ENCODE measurements around the gene HSD3B7.
"Not testable (repeated sequence)": the region's sequence is repeated elsewhere in the genome, so short reads cannot be mapped to it uniquely, and the experiment has no call there.

Gene HSD3B7

DNA sequence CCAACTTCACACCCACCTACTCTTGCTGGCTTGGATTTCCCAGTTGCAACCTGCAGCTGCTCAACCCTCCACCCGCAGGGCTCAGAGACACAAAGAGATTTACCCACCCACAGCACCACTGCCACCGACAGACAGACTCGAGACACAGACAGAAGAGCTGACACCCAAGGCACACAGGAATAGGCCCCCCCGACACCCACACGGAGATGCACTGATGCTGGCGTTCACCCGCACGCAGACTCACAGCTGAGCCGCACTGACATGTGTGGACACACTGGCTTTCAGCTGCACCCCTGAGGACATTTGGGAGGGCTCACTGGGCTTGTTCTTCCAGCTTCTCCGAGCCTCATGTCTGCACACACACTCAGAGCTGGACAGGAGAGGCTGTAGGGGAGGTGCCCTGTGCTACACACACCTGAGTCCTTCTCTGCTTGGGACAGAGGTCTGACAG lies 17.3 kb downstream of the HSD3B7 start:
- DNase-seq (ENCODE audit: low spot score): no peak

DNA sequence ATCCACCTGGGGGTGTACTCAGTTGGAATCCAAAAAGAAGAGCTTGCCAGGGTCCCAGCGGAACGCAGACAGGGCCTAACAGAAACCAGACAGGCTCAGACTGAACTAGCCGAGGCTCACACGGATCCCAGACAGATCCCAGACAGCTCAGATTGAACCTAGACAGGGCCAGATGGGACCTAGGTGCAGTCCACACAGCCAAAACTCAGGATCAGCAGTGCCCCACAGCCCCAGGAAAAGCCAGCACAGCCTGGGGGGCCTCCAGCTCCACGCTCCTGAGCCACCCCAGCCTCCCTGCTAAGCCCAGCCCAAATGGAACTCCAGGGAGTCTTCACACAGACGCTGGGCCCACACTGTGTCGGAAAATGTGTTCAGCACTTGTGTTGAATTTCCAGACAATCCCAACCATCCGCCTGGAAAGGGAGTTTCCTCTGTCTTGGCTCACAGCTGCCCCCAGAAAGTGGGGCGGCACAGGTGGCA lies 17.9 kb downstream of the HSD3B7 start:
- DNase-seq (ENCODE audit: low spot score): no peak

DNA sequence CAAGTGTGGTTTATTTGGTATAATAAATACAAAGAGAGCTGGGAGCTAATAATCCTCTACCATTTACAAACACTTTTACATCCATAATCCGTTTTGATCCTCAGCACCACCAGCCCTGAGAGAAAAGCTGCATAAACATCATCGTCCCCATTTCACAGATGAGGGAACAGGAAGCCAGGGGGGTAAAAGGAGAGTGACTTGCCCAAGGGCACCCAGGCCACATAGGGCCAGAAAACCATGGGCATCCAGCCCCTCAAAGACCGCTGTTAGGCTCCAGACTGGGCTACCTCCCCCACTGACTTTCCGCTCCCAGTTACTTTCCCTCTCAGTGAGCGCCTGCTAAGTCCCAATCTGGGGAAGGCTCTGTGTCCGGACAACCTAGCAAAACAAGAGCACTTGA lies 18.7 kb downstream of the HSD3B7 start:
- no peak for DNase-seq (ENCODE audit: low spot score)

DNA sequence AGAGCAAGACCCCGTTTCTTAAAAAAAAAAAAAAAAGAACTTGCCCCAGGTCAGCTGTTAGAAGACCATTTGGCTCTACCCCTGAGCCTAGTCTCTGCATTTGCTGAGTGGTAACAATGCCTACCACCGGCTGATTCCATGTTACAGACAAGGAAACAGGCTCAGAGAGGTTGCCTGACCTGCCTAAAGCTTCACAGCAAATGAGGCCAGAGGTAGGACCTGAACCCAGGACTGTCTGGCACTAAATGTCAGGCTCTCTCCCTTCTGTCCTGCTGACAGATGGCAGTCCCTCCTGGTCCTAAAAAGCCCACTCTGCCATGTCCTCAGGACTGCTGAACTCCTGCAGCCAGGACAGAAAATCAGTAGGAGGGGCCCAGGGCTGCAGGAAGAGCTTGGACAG lies 19.7 kb downstream of the HSD3B7 start:
- no peak for DNase-seq (ENCODE audit: low spot score)

DNA sequence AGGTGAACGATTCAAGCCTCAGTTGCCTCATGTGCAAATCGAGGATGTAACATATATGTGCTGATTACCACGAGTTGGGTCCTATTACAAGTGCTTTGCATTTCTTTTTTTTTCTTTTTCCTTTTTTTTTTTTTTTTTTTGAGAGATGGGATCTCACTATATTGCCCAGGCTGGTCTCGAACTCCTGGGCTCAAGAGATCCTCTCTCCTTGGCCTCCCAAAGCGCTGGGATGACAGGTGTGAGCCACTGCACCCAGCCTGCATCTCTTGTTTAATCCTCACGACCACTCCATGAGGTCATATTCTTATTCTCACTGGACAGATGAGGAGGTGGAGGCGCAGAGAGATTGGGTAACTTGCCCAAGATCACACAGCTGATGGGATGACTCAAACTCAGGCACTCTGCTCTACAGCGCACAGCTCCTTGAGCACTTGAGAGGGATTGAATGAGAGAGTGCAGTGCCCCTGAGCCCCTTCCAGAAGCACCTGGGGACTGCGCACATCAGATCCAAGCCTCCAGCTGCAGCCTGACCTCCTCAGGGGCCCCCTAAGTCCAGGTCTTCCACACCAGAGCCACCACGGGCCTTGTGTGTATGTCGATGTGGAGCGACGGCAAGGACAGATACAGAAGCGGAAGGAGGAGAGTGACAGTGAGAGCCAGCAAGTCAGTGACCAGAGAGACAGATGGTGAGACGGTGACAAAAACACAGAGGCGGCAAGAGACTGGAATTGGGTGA lies 20.5 kb downstream of the HSD3B7 start:
- no peak for DNase-seq (ENCODE audit: low spot score)

DNA sequence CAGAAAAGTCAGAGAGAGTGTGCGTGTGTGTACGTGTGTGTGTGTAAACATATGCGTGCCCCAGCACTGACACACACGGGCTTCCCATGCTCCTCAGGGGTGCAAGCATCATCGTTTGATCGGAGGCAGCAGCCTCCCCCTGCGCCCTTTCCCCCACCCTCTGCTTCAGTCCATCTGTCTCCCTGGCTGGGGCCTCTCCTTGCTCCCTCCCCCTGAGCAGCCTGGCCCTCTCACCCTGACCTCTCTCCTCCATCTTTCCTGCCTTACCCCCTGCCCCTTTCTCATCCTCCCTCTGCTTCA lies 21.0 kb downstream of the HSD3B7 start:
- no peak for DNase-seq (ENCODE audit: low spot score)

DNA sequence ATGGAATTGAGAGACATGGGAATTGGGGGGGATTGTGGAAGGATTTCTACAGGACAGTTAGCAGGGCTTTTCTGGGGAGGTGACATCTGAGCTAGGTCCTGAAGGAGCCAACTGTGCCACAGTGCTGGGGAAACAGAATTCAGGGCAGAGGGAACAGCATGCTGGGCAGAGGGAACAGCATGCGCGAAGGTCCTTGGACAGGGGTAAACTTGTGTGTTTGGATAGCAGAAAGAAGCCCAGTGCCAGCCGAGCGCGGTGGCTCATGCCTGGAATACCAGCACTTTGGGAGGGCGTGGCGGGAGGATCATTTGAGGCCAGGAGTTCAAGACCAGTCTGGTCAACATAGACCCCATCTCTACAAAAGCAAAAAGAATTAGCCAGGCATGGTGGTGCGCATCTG lies 21.6 kb downstream of the HSD3B7 start:
- no peak for DNase-seq (ENCODE audit: low spot score)

DNA sequence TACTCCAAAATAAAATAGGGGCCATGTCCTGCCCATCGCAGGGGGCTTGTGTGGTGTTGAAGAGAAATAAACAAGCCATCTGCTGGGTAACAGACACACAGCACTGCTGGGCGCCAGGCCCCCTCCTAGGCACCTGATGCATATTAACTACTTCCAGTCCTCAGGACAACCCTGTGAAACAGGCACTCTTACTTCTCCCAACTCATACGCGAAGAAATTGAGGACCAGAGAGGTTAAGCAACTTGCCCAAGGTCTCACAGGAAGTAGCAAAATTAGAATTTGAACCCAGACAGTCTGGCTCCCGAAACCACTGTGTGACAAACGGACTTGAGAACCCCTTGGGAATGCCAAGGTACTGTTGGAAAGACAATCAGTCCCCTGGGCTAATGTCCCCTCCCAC lies 22.7 kb downstream of the HSD3B7 start:
- DNase-seq (ENCODE audit: low spot score): no peak

DNA sequence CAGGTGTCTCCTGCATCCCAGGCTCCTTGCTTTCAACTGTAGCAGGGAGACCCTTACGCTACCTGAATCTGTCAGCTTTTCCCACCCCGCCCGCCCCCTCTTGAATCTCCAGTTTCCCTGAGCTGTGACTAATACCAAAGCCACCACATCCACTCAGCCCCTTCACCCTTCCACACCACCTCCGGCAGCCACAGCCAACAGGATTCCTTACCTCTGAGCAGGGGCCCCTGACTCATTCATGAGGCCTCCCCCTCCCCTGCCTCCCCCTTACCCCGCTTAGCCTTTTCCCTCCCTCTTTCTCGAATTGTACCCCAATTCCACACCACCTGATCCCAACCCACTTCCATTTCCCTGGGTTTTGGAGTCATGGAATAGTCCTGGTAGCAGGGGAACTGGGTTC lies 23.1 kb downstream of the HSD3B7 start:
- DNase-seq (ENCODE audit: low spot score): no peak

DNA sequence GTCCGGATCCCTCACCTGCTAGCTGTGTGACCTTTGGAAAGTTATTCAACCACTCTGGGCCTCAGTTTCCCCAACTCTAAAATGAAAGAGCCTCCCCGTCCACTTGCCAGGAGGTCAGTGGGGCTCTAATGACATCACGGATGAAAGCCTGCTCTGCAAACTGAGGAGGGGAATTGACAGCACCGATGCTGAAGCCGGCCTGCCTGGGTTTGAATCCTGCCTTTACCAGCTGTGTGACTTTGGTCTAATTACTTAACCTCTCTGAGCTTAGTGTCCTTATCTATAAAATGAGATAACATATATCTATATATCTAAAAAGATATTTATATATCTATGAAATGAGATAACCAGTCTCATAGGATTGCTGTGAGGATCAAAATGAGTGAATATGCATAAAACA lies 23.5 kb downstream of the HSD3B7 start:
- DNase-seq (ENCODE audit: low spot score): no peak

DNA sequence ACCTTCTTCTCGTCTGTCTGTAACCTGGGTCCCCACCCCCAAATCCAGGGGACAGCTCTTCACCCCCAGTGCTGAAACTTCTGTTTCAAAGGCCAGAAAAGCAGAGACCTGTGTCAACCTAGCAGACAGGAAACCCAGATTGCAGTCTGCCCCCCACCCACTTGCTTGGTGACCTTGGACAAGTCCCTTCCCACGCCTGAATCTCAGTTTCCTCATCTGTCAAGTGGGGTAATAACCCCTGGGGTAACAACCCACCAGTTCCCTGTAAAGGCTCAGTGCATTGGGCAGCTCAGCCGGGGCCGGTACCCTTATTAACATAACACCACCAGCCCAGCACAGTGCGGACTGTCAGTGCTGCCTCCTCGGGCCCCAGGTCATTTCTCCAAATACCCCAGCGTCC lies 24.1 kb downstream of the HSD3B7 start:
- no peak for DNase-seq (ENCODE audit: low spot score)

DNA sequence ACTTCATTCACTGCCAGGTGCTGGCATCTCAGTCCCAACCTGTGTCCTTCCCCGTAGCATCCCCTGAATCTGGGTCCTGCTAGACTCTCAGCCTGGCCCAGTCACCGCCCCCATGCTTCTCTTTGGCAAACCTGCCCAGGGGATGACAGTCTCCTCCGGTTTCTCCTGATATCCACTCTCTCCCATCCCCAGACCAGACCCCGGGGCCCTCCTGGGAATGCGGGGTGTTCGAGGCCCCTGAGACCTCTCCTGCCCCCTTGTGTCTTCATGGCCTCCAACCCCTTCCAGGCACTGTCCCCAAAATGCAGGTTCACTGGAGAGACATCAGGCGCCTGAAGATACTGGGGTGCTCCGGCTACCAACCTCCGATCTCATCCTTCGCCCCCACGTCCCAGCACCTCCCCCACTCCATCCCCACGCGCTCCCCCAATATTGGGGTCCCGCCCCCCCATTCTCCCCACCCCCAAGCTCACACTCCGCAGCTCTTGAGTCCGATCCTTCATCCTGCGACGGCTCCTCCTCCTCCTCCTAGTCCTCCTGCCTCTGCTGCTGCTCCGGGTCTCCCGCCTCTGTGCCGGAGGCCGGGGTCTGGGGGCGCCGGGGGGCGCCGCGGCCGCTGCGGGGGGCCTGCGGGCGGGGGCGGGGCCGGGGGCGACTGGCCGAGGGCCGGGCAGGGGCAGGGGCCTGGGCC lies 25.0 kb downstream of the HSD3B7 start:
- DNase-seq (ENCODE audit: low spot score): no peak

DNA sequence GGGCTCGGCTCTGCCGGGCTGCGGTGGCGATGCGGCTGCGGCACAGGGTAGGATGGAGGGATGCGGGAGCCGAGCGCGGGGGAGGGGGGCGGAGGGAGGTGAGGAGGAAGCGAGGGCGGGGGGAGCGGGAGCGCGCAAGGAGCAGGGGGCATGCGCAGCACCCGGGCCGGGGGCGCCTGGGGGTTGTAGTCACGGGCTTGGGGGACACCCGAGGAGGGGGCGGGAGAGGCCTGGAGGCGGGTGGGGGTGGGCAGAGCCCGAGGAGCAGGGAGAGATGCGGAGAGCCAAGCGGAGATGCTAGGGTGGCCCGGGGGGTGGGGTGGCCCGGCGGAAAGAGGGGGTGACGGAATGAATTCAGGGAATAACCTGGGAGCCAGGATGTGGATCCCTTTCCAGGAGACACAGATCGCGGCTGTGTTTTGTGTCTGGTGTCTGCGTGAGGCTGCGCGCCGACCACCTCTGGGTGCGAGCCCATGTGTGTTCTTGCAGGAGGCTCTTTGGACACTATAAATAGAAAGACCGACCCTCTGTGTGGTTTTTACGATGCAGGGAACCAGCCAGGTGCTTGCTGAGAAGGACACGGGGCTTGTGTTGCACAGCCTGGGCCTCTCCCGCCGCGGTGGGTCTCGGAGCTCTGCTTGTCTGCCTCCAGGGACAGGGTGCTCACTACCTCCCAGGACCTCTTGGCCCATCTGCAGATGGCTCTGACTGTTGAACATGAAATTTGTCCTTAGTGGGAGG lies 25.7 kb downstream of the HSD3B7 start, which contains the start of gene STX1B:
STX1B (minus strand) TSS at position 54 of the 741 bp plus-strand sequence. CDS start 242 bp downstream, outside the sequence.
- DNase-seq (ENCODE audit: low spot score): no peak

DNA sequence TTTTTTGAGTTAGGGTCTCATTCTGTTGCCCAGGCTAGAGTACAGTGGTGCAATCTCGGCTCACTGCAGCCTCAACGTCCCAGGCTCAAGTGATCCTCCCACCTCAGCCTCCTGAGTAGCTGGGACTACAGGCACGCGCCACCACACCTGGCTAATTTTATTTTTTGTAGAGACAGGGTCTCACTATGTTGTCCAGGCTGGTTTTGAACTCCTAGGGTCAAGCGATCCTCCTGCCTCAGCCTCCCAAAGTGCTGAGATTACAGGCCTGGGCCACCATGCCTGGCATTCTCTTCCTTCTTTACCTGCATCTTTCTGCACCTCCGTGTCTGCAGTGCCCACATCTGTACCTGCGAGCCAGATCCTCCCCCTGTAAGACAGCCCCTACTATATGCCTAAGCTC lies 26.8 kb downstream of the HSD3B7 start:
- DNase-seq (ENCODE audit: low spot score): not testable (repeated sequence)

DNA sequence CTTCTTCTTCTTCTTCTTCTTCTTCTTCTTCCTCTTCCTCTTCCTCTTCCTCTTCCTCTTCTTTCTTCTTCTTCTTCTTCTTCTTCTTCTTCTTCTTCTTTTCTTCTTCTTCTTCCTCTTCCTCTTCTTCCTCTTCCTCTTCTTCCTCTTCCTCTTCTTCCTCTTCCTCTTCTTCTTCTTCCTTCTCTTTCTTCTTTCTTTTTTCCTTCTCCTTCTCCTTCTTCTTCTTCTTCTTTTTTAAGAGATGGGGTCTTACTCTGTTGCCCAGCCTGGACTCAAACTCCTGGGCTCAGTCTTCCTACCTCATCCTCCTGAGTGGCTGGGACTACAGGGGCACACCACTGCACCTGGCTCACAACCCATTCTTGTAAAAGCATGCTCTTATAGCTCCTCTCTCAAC lies 28.3 kb downstream of the HSD3B7 start:
- not testable (repeated sequence) for DNase-seq (ENCODE audit: low spot score)

DNA sequence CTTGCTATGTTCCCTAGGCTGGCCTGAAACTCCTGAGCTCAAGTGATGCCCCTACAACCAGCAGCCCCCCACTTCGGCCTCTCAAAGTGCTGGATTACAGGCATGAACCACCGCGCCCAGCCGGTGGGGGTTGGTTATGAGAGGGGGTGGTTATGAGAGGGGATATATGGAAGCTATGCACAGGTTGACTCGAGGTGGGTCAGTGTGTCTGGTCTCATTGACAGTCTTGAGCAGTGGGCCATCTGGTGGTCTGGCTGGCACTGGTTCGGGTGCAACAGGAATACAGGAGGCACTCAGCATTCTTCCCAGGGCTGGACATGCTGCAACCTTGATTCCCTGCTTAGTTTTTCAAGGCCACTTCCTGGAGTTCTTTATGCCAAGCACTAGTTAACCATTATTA lies 31.0 kb downstream of the HSD3B7 start:
- DNase-seq (ENCODE audit: low spot score): no peak

DNA sequence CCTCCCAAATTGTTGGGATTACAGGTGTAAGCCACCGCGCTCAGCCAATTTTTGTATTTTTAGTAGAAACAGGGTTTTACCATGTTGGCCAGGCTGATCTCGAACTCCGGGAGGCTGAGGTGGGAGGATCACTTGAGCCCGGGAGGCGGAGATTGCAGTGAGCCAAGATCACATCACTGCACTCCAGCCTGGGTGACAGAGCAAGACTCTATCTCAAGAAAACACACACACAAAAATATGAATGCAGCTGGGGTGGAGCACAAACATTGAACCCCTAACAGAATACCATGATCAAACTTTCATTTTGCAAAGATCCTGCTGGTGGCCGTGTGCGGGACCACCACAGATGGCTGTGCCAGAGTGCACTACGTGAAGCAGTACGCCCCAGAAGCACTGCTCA lies 32.7 kb downstream of the HSD3B7 start:
- not testable (repeated sequence) for DNase-seq (ENCODE audit: low spot score)

DNA sequence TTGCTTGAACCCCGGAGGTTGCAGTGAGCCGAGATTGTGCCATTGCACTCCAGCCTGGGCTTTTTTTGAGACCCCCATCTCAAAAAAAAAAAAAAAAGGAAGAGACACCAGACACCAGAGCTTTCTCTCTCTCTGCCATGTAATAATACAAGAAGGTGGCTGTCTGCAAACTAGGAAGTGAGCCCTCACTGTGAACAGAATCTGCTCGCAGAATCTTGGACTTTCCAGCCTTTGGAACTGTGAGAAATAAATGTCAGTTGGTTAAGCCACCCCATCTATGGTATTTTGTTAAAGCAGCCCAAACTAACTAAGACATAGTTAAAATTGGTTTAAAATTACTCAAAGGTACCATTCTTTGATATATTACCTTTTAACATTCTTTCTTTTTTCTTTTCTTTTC lies 35.5 kb downstream of the HSD3B7 start:
- no peak for DNase-seq (ENCODE audit: low spot score)

DNA sequence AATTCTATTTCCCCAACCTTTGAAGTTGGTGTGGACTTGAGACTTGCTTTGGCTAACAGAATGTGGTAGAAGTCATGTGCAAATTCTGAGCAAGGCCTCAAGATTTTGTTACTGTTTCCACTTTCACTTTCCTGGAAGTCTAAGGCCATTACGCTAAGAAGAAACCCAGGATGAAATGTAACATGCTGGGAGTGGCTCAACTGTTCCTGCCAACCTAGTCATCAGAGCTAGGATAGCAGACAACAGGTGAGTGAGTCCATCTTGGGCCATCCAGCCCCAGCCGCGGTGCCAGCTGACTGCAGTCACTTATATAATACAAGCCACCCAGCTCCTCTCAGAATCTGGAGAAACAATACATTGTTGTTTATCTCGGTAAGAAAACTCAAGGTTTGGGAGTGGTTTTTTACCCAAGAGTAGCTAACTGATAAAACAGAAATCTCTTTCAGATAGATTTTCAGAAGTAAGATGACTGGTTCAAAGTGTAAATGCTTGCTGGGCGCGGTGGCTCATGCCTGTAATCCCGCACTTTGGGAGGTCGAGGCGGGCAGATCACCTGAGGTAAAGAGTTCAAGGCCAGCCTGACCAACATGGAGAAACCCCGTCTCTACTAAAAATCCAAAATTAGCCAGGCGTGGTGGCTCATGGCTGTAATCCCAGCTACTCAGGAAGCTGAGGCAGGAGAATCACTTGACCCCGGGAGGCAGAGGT lies 37.7 kb downstream of the HSD3B7 start:
- no peak for DNase-seq (ENCODE audit: low spot score)

DNA sequence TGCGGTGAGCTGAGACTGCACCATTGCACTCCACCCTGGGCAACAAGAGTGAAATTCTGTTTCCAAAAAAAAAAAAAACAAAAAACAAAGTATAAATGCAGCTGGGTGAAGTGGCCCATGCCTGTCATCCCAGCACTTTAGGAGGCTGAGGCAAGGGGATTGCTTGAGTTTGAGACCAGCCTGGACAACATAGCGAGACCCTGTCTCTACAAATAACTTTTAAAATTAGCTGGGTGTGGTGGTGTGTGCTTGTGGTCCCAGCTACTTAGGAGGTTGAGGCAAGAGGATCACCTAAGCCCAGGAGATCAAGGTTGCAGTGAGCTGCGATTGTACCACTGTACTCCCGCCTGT lies 38.2 kb downstream of the HSD3B7 start:
- DNase-seq (ENCODE audit: low spot score): no peak

DNA sequence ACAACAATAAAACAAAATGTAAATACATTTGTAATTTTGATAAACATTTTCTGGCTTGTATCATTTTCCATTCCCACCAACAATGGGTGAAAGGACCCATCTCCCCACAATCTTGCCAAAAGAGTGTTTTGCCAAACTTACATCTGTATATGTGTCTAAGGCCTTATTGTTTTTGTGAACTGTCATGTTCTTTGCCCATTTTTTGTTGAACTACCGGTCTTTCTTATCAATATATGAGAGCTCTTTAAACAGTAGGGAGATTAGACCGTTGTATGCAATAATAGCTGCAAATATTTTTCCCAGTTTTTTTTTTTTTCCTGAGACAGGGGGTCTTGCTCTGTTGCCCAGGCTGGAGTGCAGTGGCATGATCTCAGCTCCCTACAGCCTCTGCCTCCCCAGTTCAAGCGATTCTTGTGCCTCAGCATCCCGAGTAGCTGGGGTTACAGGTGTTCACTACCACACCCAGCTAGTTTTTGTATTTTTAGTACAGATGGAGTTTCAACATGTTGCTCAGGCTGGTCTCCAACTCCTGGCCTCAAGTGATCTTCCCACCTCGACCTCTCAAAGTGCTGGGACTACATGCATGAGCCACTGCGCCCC lies 38.7 kb downstream of the HSD3B7 start:
- DNase-seq (ENCODE audit: low spot score): no peak

DNA sequence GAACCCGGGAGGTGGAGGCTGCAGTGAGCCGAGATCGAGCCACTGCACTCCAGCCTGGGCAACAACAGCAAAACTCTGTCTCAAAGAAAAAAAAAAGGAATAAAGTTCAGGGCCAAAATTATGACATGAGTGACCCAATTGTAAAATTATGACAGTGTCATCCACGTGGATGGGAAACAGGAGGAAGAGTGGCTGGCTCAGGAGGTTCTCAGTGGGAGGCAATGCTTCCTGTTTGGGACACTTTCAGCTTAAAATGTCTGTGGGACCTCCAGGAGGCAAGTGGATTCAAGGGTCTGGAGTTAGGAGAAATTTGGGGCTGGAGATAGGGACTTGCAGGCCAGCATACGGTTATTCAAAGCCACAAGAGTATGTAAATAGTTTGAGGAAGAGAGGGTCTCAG lies 40.3 kb downstream of the HSD3B7 start:
- no peak for DNase-seq (ENCODE audit: low spot score)
